ENCODE results near the gene BMF.

The BMF gene

GRCh38 chr15:40103864-40104271 lies 4.8 kb downstream of the BMF start:
- no peak for DNase-seq (ENCODE audit: low spot score)

GRCh38 chr15:40102897-40103858 lies 5.5 kb downstream of the BMF start:
- DNase-seq (ENCODE audit: low spot score): no peak

- DNase-seq (ENCODE audit: low spot score): peak; percentile 56
Measured at GRCh38 chr15:40100947-40101905, 7.5 kb downstream of the BMF start.

- DNase-seq (ENCODE audit: low spot score): no peak
Measured at GRCh38 chr15:40100123-40100946, 8.3 kb downstream of the BMF start.

- DNase-seq (ENCODE audit: low spot score): peak; percentile 93
Measured at GRCh38 chr15:40098489-40099261, 10.0 kb downstream of the BMF start.

GRCh38 chr15:40097968-40098476 lies 10.7 kb downstream of the BMF start:
- DNase-seq (ENCODE audit: low spot score): peak; percentile 55

- no peak for DNase-seq (ENCODE audit: low spot score)
Measured at GRCh38 chr15:40097096-40097967, 11.3 kb downstream of the BMF start.

- peak; percentile 66 for DNase-seq (ENCODE audit: low spot score)
Measured at GRCh38 chr15:40096094-40096891, 12.4 kb downstream of the BMF start.

GRCh38 chr15:40095371-40096093 lies 13.1 kb downstream of the BMF start:
- no peak for DNase-seq (ENCODE audit: low spot score)

- DNase-seq (ENCODE audit: low spot score): peak; percentile 17
Measured at GRCh38 chr15:40094156-40094555, 14.5 kb downstream of the BMF start.

- DNase-seq (ENCODE audit: low spot score): peak; percentile 77
Measured at GRCh38 chr15:40092979-40093869, 15.5 kb downstream of the BMF start.

GRCh38 chr15:40092256-40092978 lies 16.3 kb downstream of the BMF start:
- DNase-seq (ENCODE audit: low spot score): peak; percentile 11

GRCh38 chr15:40091861-40092255 lies 16.8 kb downstream of the BMF start:
- DNase-seq (ENCODE audit: low spot score): no peak

- no peak for DNase-seq (ENCODE audit: low spot score)
Measured at GRCh38 chr15:40090774-40091455, 17.8 kb downstream of the BMF start.

- no peak for DNase-seq (ENCODE audit: low spot score)
Measured at GRCh38 chr15:40088929-40089755, 19.5 kb downstream of the BMF start.
